T-helper 1 cell treated with Interleukin-12 subunit alpha and Interleukin-12 subunit beta and Interleukin-4 antibody, amounts not matched to agents 30 μg/mL and 1 μg/mL, for 36 hours (primary cell): ENCODE measurements around the gene MIS18BP1.

Source experiments
- H3K27ac Mint-ChIP-seq: one replicate; pipeline ENCODE4 v1.8.0; 2021; ENCODE audit warnings: mild to moderate bottlenecking, mixed read lengths
- H3K27me3 Mint-ChIP-seq: one replicate; pipeline ENCODE4 v1.8.0; 2021; ENCODE audit warnings: low read depth, mixed read lengths
- H3K36me3 Mint-ChIP-seq: one replicate; pipeline ENCODE4 v1.8.0; 2021; ENCODE audit warnings: low read depth, mixed read lengths
- H3K4me1 Mint-ChIP-seq: one replicate; pipeline ENCODE4 v1.8.0; 2021; ENCODE audit warnings: low read depth, mixed read lengths
- H3K4me3 Mint-ChIP-seq: one replicate; pipeline ENCODE4 v1.8.0; 2021; ENCODE audit warnings: mild to moderate bottlenecking, moderate library complexity, mixed read lengths
- H3K9me3 Mint-ChIP-seq: one replicate; pipeline ENCODE4 v1.8.0; 2021; ENCODE audit warnings: mixed read lengths

The MIS18BP1 gene

DNA sequence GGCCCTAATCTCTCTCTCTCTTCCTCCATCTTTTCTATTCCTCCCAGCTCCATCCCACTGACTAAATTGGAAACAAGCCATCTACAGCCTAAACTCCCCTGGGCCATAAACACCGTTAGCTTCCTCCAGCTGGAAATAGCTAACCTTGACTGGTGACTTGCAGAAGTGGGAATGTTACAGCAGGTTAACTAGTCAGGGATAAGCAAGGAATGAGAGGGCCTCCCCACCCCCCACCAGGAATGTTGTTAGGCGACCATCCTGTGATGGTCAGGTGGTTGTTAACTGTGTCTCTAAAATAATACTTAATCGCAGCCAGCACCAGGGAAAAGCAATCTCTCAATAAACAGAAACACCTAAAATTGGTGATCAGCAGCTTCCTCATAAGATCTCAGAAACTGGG lies 40.8 kb downstream of the MIS18BP1 start:
- Mint-ChIP-seq H3K36me3 (peaks cover 30% of the 10 kb centered on the region), H3K27me3 (no peaks in the 10 kb centered on the region)

DNA sequence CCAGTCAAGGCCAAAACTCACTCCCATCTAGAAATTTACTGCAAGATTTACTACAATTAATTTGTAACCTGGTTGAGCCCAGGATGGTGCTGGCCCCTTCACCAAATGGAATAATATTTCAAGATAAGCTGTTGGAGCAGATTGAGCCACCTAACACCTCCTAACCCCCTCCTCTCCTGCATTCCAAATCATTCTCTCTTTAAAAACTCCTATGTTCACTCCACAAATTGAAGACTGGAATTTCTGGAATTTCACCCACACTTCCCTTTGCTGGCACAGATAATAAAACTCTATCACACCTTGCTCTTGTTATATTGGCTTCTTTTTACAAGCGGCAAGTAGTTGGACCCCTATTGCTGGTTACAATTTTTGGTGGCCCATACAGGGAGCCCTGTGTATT lies 41.7 kb downstream of the MIS18BP1 start:
- Mint-ChIP-seq H3K36me3 (peaks cover 38% of the 10 kb centered on the region), H3K27ac (no peak overlapping the region), H3K4me3 (no peak overlapping the region), H3K9me3 (no peaks in the 10 kb centered on the region), H3K27me3 (no peaks in the 10 kb centered on the region), H3K4me1 (no peaks in the 10 kb centered on the region)

More for the DNA sequence above, 40.8 kb downstream of the MIS18BP1 start:
- H3K4me3 Mint-ChIP-seq: no peak overlapping the region
- no peaks in the 10 kb centered on the region for H3K4me1 Mint-ChIP-seq
- H3K9me3 Mint-ChIP-seq: no peaks in the 10 kb centered on the region
- H3K27ac Mint-ChIP-seq: no peak overlapping the region

- Mint-ChIP-seq H3K4me1 (peaks cover 2% of the 10 kb centered on the region), H3K4me3 (no peak overlapping the region), H3K36me3 (peaks cover 42% of the 10 kb centered on the region), H3K27me3 (no peaks in the 10 kb centered on the region), H3K9me3 (no peaks in the 10 kb centered on the region), H3K27ac (no peak overlapping the region)
Measured at GRCh38 chr14:45210159-45210558, 42.8 kb downstream of the MIS18BP1 start.

GRCh38 chr14:45204241-45204640 lies 48.8 kb downstream of the MIS18BP1 start:
- H3K27me3 Mint-ChIP-seq: no peaks in the 10 kb centered on the region
- no peaks in the 10 kb centered on the region for H3K9me3 Mint-ChIP-seq
- peaks cover 23% of the 10 kb centered on the region for H3K36me3 Mint-ChIP-seq
- peaks cover 6% of the 10 kb centered on the region for H3K4me1 Mint-ChIP-seq
- no peak overlapping the region for H3K4me3 Mint-ChIP-seq
- no peak overlapping the region for H3K27ac Mint-ChIP-seq

DNA sequence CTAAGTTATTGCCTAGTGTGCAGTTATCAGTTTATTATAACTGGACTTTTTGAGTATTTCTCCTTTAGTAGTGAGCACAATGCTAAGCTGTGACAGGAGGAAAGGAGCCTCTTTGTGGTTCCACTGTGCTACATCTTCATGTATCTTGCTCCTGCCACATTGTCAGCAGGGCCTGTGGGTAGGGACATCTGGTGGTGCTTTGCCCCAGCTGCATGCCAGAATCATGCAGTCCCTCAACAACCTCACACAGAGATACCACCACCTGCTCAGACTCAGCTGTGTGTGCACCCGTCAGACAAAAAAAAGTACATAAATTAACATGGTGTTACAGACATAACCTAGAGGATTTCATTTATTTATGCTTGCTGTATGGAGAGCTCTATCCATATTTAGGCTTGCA lies 51.1 kb downstream of the MIS18BP1 start:
- no peak overlapping the region for H3K27ac Mint-ChIP-seq
- no peak overlapping the region for H3K4me3 Mint-ChIP-seq
- peaks cover 19% of the 10 kb centered on the region for H3K36me3 Mint-ChIP-seq
- H3K9me3 Mint-ChIP-seq: no peaks in the 10 kb centered on the region
- H3K4me1 Mint-ChIP-seq: peaks cover 6% of the 10 kb centered on the region
- no peaks in the 10 kb centered on the region for H3K27me3 Mint-ChIP-seq

GRCh38 chr14:45199230-45199629 lies 53.8 kb downstream of the MIS18BP1 start:
- Mint-ChIP-seq H3K27me3 (no peaks in the 10 kb centered on the region), H3K36me3 (peaks cover 20% of the 10 kb centered on the region), H3K27ac (no peak overlapping the region), H3K4me3 (no peak overlapping the region), H3K4me1 (peaks cover 15% of the 10 kb centered on the region), H3K9me3 (no peaks in the 10 kb centered on the region)

DNA sequence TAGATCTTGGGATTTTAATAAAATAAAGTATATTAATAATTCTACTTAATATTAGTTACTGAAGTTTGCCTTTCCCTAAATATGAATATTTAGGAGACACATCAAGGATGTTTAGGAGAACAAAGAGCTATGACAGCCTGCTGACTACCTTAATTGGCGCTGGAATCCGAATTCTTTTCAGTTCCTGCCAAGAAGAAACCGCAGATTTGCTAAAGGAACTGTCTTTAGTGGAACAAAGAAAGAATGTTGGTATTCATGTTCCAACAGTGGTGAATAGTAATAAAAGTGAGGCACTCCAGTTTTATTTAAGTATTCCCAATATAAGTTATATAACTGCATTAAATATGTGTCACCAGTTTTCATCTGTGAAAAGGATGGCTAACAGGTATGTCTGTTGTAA lies 54.5 kb downstream of the MIS18BP1 start:
- H3K36me3 Mint-ChIP-seq: peaks cover 18% of the 10 kb centered on the region
- no peak overlapping the region for H3K27ac Mint-ChIP-seq
- no peak overlapping the region for H3K4me3 Mint-ChIP-seq
- no peaks in the 10 kb centered on the region for H3K9me3 Mint-ChIP-seq
- no peaks in the 10 kb centered on the region for H3K27me3 Mint-ChIP-seq
- peaks cover 15% of the 10 kb centered on the region for H3K4me1 Mint-ChIP-seq

DNA sequence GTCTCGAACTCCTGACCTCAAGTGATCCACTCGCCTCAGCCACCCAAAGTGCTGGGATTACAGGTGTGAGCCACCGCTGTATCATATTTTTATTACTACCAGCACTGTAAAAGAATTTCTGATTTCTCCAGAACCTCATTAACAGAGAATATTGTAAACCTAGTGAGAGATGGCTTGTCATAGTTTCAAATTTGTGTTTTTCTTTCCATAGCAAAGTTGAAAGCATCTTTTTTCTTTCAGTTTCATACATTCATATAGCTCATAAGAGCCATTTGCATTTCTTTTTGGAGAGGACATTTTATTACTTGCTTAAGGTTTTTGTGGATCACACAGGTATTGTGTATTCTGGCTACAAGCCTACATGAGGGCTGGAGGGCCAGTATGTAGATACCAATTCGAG lies 58.0 kb downstream of the MIS18BP1 start:
- Mint-ChIP-seq H3K4me3 (no peak overlapping the region), H3K27ac (no peak overlapping the region), H3K4me1 (peaks cover 12% of the 10 kb centered on the region), H3K9me3 (no peaks in the 10 kb centered on the region), H3K36me3 (peaks cover 24% of the 10 kb centered on the region), H3K27me3 (no peaks in the 10 kb centered on the region)

GRCh38 chr14:45185100-45185814 lies 67.7 kb downstream of the MIS18BP1 start:
- Mint-ChIP-seq H3K4me1 (no peaks in the 10 kb centered on the region), H3K27me3 (no peaks in the 10 kb centered on the region), H3K9me3 (no peaks in the 10 kb centered on the region)

DNA sequence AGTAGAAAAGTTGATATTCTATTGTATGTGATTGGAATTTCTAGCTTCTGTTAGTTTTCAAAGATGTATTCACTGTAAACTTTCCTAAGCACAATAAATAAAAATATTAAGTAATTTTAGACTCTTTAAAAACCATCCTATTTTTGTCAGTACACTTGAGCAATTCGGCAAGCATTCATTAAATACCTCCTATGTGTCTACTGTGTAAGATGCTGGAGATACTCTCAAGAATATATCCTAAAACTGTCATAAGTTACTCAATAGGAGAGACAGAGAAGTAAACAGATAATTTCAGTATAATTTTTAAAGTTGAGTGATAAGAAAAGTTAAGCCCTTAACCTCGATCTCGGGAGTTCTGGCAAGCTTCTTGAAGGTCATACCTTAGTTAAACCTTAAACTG lies 71.2 kb downstream of the MIS18BP1 start:
- H3K36me3 Mint-ChIP-seq: peaks cover 10% of the 10 kb centered on the region
- no peaks in the 10 kb centered on the region for H3K9me3 Mint-ChIP-seq
- H3K27me3 Mint-ChIP-seq: no peaks in the 10 kb centered on the region
- no peak overlapping the region for H3K27ac Mint-ChIP-seq
- H3K4me3 Mint-ChIP-seq: no peak overlapping the region
- H3K4me1 Mint-ChIP-seq: no peaks in the 10 kb centered on the region

More at GRCh38 chr14:45185100-45185814, 67.7 kb downstream of the MIS18BP1 start:
- no peak overlapping the region for H3K27ac Mint-ChIP-seq
- no peak overlapping the region for H3K4me3 Mint-ChIP-seq
- H3K36me3 Mint-ChIP-seq: peaks cover 11% of the 10 kb centered on the region

DNA sequence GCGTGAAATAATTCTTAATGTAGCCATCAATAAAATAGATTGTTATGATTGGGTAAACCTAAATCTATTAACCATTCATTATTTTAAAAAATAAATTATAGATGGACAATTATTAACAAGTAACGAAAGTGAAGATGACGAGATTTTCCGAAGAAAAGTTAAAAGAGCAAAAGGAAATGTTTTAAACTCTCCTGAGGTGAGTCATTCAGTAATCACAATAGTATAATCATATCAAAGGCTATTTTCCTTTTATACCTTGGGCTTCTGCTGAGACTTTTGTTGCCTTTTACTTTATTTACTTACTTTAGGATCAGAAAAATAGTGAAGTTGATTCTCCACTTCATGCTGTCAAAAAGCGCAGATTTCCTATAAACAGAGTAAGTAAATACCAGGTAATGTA lies 71.7 kb downstream of the MIS18BP1 start:
- no peaks in the 10 kb centered on the region for H3K4me1 Mint-ChIP-seq
- no peak overlapping the region for H3K27ac Mint-ChIP-seq
- H3K36me3 Mint-ChIP-seq: peaks cover 5% of the 10 kb centered on the region
- no peak overlapping the region for H3K4me3 Mint-ChIP-seq
- H3K27me3 Mint-ChIP-seq: no peaks in the 10 kb centered on the region
- no peaks in the 10 kb centered on the region for H3K9me3 Mint-ChIP-seq

DNA sequence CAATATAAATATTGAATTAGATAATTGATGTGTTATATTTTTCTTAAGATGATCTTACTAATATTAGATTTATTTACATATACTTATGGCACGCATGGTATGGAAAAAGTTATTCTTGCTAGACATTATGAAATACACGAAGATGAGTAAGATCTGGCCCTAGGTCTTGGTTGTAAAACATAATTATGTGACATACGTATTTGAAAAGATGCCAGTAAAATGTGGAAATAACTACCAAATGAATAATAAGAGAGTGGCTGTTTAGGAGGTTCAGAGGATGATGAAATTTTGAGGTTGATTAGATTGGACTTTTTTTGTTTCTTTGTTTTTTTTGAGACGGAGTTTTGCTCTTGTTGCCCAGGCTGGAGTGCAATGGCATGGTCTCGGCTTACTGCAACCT lies 75.9 kb downstream of the MIS18BP1 start:
- H3K27me3 Mint-ChIP-seq: no peaks in the 10 kb centered on the region
- peaks cover 1% of the 10 kb centered on the region for H3K36me3 Mint-ChIP-seq
- no peak overlapping the region for H3K4me3 Mint-ChIP-seq
- H3K9me3 Mint-ChIP-seq: no peaks in the 10 kb centered on the region
- H3K4me1 Mint-ChIP-seq: no peaks in the 10 kb centered on the region
- H3K27ac Mint-ChIP-seq: no peak overlapping the region

DNA sequence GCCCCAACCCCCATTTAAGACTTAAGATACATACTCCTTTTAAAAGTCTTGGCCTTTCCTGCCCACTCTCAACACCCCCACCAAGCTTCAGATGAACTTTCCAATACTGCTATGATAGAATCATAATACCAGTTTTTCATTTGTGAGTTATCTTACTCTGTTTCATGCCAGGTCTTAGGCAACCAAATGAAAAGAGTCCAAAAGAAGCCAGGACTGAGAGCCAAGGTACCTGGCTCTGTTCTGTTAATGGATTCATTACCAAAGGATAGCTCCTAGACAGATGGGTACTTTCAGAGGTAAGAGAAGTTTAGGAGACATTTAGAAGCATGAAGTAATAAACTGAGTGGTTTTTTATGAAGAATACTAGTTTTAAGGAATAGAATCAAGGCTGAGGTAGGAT lies 83.1 kb downstream of the MIS18BP1 start:
- no peaks in the 10 kb centered on the region for H3K9me3 Mint-ChIP-seq
- no peaks in the 10 kb centered on the region for H3K4me1 Mint-ChIP-seq
- peaks cover 5% of the 10 kb centered on the region for H3K36me3 Mint-ChIP-seq
- H3K27me3 Mint-ChIP-seq: no peaks in the 10 kb centered on the region
- no peak overlapping the region for H3K4me3 Mint-ChIP-seq
- no peak overlapping the region for H3K27ac Mint-ChIP-seq

- H3K27ac Mint-ChIP-seq: no peak overlapping the region
- H3K36me3 Mint-ChIP-seq: peaks cover 4% of the 10 kb centered on the region
- no peak overlapping the region for H3K4me3 Mint-ChIP-seq
- no peaks in the 10 kb centered on the region for H3K9me3 Mint-ChIP-seq
- H3K27me3 Mint-ChIP-seq: no peaks in the 10 kb centered on the region
- peaks cover 7% of the 10 kb centered on the region for H3K4me1 Mint-ChIP-seq
Measured at GRCh38 chr14:45156067-45156466, 96.9 kb downstream of the MIS18BP1 start.
